Measurements from ENCODE around the gene PAPLN. TPM values are rescaled to one million over a fixed set of nuclear protein-coding genes. Genes with fewer than 3 reads are reported as not detected.

PAPLN gene
- total RNA-seq, 1 experiment from 2014 or later: 0.40 TPM

DNA sequence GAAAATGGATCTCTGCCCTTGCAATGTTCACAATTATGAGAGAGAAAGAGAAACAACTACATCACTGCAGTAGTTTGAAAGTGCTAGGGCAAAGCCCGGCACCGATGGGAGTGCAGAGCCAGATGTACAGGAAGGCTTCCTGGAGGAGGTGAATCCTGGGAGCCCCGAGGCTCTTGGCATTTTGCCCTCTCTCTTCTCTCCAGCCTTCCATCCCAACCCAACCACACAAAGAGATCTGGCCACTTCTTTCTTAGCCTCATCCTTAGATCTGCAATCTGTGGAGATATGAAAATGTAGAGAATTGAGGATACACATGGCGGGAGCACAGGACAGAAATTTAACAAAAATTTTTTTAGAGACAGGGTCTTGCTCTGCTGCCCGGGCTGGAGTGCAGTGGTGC is 3.3 kb upstream of the PAPLN start:
- Histone ChIP-seq H3K4me1 (ENCODE audit: insufficient read depth, low read length) (peaks cover 24% of the 10 kb centered on the region), H3K9me2 (replicated peaks; ENCODE audit: low read length) (no peaks in the 10 kb centered on the region), H3K79me2 (ENCODE audit: low read length) (no peaks in the 10 kb centered on the region), H3K27me3 (ENCODE audit: low read length) (peaks cover 45% of the 10 kb centered on the region), H3K9me3 (ENCODE audit: low read length) (no peaks in the 10 kb centered on the region), H3K9ac (ENCODE audit: low read length) (no peak overlapping the region), H3K4me2 (ENCODE audit: low read length) (no peak overlapping the region), H4K20me1 (ENCODE audit: low read length) (peaks cover 3% of the 10 kb centered on the region; the same call in 1 of the 2 replicates), H3K27ac (ENCODE audit: low read length) (no peak overlapping the region), H3F3A (ENCODE audit: low read length, unreplicated experiment) (no peaks in the 10 kb centered on the region), H3K4me3 (ENCODE audit: low read length) (no peak overlapping the region), H2AFZ (ENCODE audit: low read length) (no peak overlapping the region), H3K36me3 (ENCODE audit: low read depth, low read length) (no peaks in the 10 kb centered on the region)
- no peak for ATAC-seq
- no peak for DNase-seq
- POLR2A ChIA-PET (ENCODE audit: unreplicated experiment): no interaction called here
- intact Hi-C loops (cut with micrococcal nuclease): no loop called here
- BruUV-seq (replicated peaks): no TSS peak
- CTCF ChIA-PET: no interaction called here
- TF ChIP-seq, protein P1, sequence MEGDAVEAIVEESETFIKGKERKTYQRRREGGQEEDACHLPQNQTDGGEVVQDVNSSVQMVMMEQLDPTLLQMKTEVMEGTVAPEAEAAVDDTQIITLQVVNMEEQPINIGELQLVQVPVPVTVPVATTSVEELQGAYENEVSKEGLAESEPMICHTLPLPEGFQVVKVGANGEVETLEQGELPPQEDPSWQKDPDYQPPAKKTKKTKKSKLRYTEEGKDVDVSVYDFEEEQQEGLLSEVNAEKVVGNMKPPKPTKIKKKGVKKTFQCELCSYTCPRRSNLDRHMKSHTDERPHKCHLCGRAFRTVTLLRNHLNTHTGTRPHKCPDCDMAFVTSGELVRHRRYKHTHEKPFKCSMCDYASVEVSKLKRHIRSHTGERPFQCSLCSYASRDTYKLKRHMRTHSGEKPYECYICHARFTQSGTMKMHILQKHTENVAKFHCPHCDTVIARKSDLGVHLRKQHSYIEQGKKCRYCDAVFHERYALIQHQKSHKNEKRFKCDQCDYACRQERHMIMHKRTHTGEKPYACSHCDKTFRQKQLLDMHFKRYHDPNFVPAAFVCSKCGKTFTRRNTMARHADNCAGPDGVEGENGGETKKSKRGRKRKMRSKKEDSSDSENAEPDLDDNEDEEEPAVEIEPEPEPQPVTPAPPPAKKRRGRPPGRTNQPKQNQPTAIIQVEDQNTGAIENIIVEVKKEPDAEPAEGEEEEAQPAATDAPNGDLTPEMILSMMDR (conservative IDR thresholded peaks at IDR 0.05; ENCODE audit: low read depth, low read length): no peak

DNA sequence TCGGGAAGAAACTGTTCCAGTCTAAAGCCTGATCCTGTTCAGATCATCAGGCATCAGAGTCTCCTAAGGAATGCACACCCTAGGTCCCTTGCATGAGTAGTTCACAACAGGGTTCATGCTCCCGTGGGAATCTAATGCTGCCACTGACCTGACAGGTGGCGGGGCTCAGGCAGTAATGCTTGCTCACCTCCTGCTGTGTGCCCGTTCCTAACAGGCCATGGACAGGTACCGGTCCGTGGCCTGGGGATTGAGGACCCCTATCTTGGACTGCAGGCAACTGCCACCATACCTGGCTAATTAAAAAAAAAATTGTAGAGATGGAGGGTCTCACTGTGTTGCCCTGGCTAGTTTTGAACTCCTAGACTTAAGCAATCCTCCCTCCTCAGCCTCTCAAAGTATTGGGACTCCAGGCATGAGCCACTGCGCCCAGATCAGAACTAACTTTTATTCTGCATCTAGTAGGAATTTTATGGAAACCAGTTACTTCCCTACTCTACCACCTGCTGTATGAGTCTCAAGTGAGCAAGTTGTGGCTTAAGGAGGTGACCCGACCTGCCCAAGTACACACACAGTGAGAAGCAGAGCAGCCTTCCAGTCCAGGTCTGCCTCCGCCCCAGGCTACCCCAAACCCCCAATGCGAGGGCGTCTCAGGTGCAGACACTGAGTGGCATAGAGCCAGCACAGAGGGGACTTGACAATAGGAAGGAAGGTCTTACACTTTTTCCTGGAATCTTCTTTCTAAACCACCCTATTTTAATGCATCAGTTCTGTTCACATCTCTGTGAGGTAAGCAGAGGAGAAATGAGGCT is 2.5 kb upstream of the PAPLN start:
- DNase-seq (no peak), ATAC-seq (no peak)
- Histone ChIP-seq H3K9me2 (replicated peaks; ENCODE audit: low read length) (no peaks in the 10 kb centered on the region), H3K4me3 (ENCODE audit: low read length) (no peak overlapping the region), H3K4me1 (ENCODE audit: insufficient read depth, low read length) (peaks cover 27% of the 10 kb centered on the region), H3K36me3 (ENCODE audit: low read depth, low read length) (no peaks in the 10 kb centered on the region), H3K9ac (ENCODE audit: low read length) (no peak overlapping the region), H3K27ac (ENCODE audit: low read length) (no peak overlapping the region), H2AFZ (ENCODE audit: low read length) (no peak overlapping the region), H3K9me3 (ENCODE audit: low read length) (no peaks in the 10 kb centered on the region), H3K4me2 (ENCODE audit: low read length) (no peak overlapping the region), H4K20me1 (ENCODE audit: low read length) (peaks cover 5% of the 10 kb centered on the region; the same call in 1 of the 2 replicates), H3K79me2 (ENCODE audit: low read length) (no peaks in the 10 kb centered on the region), H3K27me3 (ENCODE audit: low read length) (peaks cover 53% of the 10 kb centered on the region), H3F3A (ENCODE audit: low read length, unreplicated experiment) (no peaks in the 10 kb centered on the region)
- ChIA-PET CTCF (no interaction called here), POLR2A (ENCODE audit: unreplicated experiment) (no interaction called here)
- intact Hi-C loops (cut with micrococcal nuclease): no loop called here
- TF ChIP-seq EZH2 (IDR thresholded peaks at IDR 0.05; ENCODE audit: low read length, unreplicated experiment) (no peak), EZH2phosphoT487 (IDR thresholded peaks at IDR 0.05; ENCODE audit: borderline replicate concordance, low read length) (no peak)
- TF ChIP-seq, protein P1 (conservative IDR thresholded peaks at IDR 0.05; ENCODE audit: low read depth, low read length): no peak
- BruUV-seq (replicated peaks): no TSS peak

DNA sequence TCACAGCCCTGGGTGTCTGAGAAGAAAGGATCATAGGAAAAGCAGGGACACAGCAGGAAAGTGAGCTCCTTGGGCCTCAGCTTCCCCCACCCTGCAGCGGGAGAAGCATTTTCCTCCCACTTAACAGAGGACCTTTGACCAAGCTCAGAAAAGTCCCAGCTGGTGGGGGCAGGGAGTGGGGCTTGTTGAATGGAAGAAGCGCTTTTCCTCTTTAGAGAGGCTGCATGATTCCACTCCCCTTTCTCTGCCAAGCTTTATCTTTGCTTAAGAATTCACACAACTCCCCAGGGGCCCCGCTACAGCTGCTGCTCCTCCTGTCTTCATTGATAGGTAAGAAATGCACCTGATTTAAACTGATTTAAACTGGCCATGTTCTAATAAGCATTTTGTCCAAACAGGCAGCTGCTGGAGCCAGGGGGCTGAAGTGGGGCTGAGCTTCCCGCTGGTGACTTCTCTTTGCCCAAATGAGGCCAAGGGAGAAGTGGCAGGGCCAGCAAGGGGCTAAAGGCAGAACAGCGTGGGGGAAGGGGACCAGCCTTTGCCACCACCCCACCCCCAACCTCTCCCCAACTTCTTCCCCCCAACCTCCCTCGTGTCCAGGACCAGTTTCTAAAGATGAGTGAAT is 1.7 kb upstream of the PAPLN start:
- TF ChIP-seq EZH2 (IDR thresholded peaks at IDR 0.05; ENCODE audit: low read length, unreplicated experiment) (no peak), EZH2phosphoT487 (IDR thresholded peaks at IDR 0.05; ENCODE audit: borderline replicate concordance, low read length) (no peak)
- TF ChIP-seq, protein P1 (conservative IDR thresholded peaks at IDR 0.05; ENCODE audit: low read depth, low read length): no peak
- DNase-seq (no peak), ATAC-seq (no peak)
- no peaks in the 10 kb centered on the region for H3K79me2 ChIP-seq (ENCODE audit: low read length)
- intact Hi-C loops (cut with micrococcal nuclease): no loop called here
- H3K4me3 ChIP-seq (ENCODE audit: low read length): no peak overlapping the region
- H3K27me3 ChIP-seq (ENCODE audit: low read length): peaks cover 56% of the 10 kb centered on the region
- no peak overlapping the region for H3K4me2 ChIP-seq (ENCODE audit: low read length)
- no peaks in the 10 kb centered on the region for H3F3A ChIP-seq (ENCODE audit: low read length, unreplicated experiment)
- H4K20me1 ChIP-seq (ENCODE audit: low read length): peaks cover 5% of the 10 kb centered on the region; the same call in 1 of the 2 replicates
- H2AFZ ChIP-seq (ENCODE audit: low read length): no peak overlapping the region
- no peaks in the 10 kb centered on the region for H3K36me3 ChIP-seq (ENCODE audit: low read depth, low read length)
- H3K27ac ChIP-seq (ENCODE audit: low read length): no peak overlapping the region
- H3K9me2 ChIP-seq (replicated peaks; ENCODE audit: low read length): no peaks in the 10 kb centered on the region
- H3K4me1 ChIP-seq (ENCODE audit: insufficient read depth, low read length): peaks cover 30% of the 10 kb centered on the region
- BruUV-seq (replicated peaks): no TSS peak
- CTCF ChIA-PET: interaction anchor here (0.7 kb wide), 1 partner anchor 62 kb away, joined by 3 read pairs; no protein-coding TSS in a partner anchor
- POLR2A ChIA-PET (ENCODE audit: unreplicated experiment): interaction anchor here (0.5 to 0.6 kb wide), 2 partner anchors 25 to 44 kb away, joined by 4 to 23 read pairs; no protein-coding TSS in a partner anchor
- no peaks in the 10 kb centered on the region for H3K9me3 ChIP-seq (ENCODE audit: low read length)
- no peak overlapping the region for H3K9ac ChIP-seq (ENCODE audit: low read length)
